Large intestine (tissue), 3 donors: ENCODE data around the gene CACNG6. TPM values are rescaled to one million over a fixed set of nuclear protein-coding genes. Genes with fewer than 3 reads are reported as not detected.

Experiments used
- DNase-seq, 2 donors: peaks; one replicate each; pipeline versions ENCODE4 v3.0.0 to v3.0.0-alpha.2; 2013
- H3K27ac ChIP-seq: one replicate; pipeline ENCODE4 v1.5.1; 2013; ENCODE audit warnings: low read length
- H3K27me3 ChIP-seq: 2 replicates; pipeline ENCODE4 v1.6.1; 2013; ENCODE audit warnings: low read length; ENCODE audit not compliant: control insufficient read depth, insufficient read depth
- H3K36me3 ChIP-seq: 2 replicates; pipeline ENCODE4 v1.6.1; 2013; ENCODE audit warnings: low read length; ENCODE audit not compliant: control insufficient read depth, insufficient read depth
- H3K4me1 ChIP-seq: one replicate; pipeline ENCODE4 v1.6.1; 2013; ENCODE audit warnings: low read length; ENCODE audit not compliant: control insufficient read depth, insufficient read depth
- H3K4me3 ChIP-seq: one replicate; pipeline ENCODE4 v1.5.1; 2013; ENCODE audit warnings: low read length
- H3K9me3 ChIP-seq: one replicate; pipeline ENCODE4 v1.6.1; 2013; ENCODE audit warnings: mild to moderate bottlenecking, low read depth, low read length, moderate library complexity; ENCODE audit not compliant: control insufficient read depth
- WGBS: methylation state at CpG from one replicate; pipeline ENCODE4 v1.1.5; 2013; ENCODE audit warnings: low lambda C conversion rate; ENCODE audit not compliant: insufficient coverage; 5-methylcytosine and 5-hydroxymethylcytosine counted together
- polyA plus RNA-seq: library from polyadenylated mRNA; unstranded; fragments of 120-200 nt; gene quantifications from one replicate; pipeline ENCODE4 v1.2.1, GENCODE V29; 2013

The CACNG6 gene
- polyA plus RNA-seq, 1 donor, result 0.04 TPM

GRCh38 chr19:53983457-53984289 lies 7.8 kb upstream of the CACNG6 start:
- peaks cover 17% of the 10 kb centered on the region for H3K9me3 ChIP-seq
- peaks cover 10% of the 10 kb centered on the region for H3K4me1 ChIP-seq
- peaks cover 60% of the 10 kb centered on the region for H3K27me3 ChIP-seq
- no peaks in the 10 kb centered on the region for H3K36me3 ChIP-seq
- no peak for DNase-seq
- no peak overlapping the region for H3K27ac ChIP-seq
- no peak overlapping the region for H3K4me3 ChIP-seq
- 93% methylated on average over 3 of the region's 24 CpGs for WGBS

- Histone ChIP-seq H3K27me3 (peaks cover 50% of the 10 kb centered on the region), H3K27ac (no peak overlapping the region), H3K9me3 (peaks cover 9% of the 10 kb centered on the region), H3K4me3 (no peak overlapping the region), H3K36me3 (no peaks in the 10 kb centered on the region), H3K4me1 (peaks cover 6% of the 10 kb centered on the region)
- 14% methylated on average over 1 of the region's 6 CpGs for WGBS
- no peak for DNase-seq
Measured at GRCh38 chr19:53985863-53986262, 5.6 kb upstream of the CACNG6 start.

- H3K27ac ChIP-seq, result no peak overlapping the region
- peaks cover 56% of the 10 kb centered on the region for H3K27me3 ChIP-seq
- no CpG with 5 or more reads among the region's 6 CpGs for WGBS
- no peak for DNase-seq
- H3K4me3 ChIP-seq, result no peak overlapping the region
- H3K4me1 ChIP-seq, result no peaks in the 10 kb centered on the region
- H3K9me3 ChIP-seq, result peaks cover 3% of the 10 kb centered on the region
- no peaks in the 10 kb centered on the region for H3K36me3 ChIP-seq
Measured at GRCh38 chr19:53988981-53989380, 2.5 kb upstream of the CACNG6 start.

GRCh38 chr19:53989600-53990533 lies 1.6 kb upstream of the CACNG6 start:
- Histone ChIP-seq H3K36me3 (no peaks in the 10 kb centered on the region), H3K27me3 (peaks cover 56% of the 10 kb centered on the region), H3K9me3 (peaks cover 3% of the 10 kb centered on the region), H3K4me3 (no peak overlapping the region), H3K27ac (no peak overlapping the region), H3K4me1 (no peaks in the 10 kb centered on the region)
- no peak for DNase-seq
- WGBS, result no CpG with 5 or more reads among the region's 22 CpGs

GRCh38 chr19:53992211-53992610 lies 774 bp downstream of the CACNG6 start:
- no peak overlapping the region for H3K27ac ChIP-seq
- H3K9me3 ChIP-seq, result peaks cover 3% of the 10 kb centered on the region
- no CpG with 5 or more reads among the region's 9 CpGs for WGBS
- DNase-seq, result no peak
- H3K36me3 ChIP-seq, result no peaks in the 10 kb centered on the region
- H3K4me3 ChIP-seq, result no peak overlapping the region
- H3K4me1 ChIP-seq, result no peaks in the 10 kb centered on the region
- H3K27me3 ChIP-seq, result peaks cover 56% of the 10 kb centered on the region

GRCh38 chr19:53992815-53993214 lies 1.4 kb downstream of the CACNG6 start:
- no peak overlapping the region for H3K27ac ChIP-seq
- peaks cover 3% of the 10 kb centered on the region for H3K9me3 ChIP-seq
- H3K36me3 ChIP-seq, result no peaks in the 10 kb centered on the region
- H3K27me3 ChIP-seq, result peaks cover 56% of the 10 kb centered on the region
- DNase-seq, result no peak
- H3K4me3 ChIP-seq, result no peak overlapping the region
- no peaks in the 10 kb centered on the region for H3K4me1 ChIP-seq
- no CpG with 5 or more reads among the region's 43 CpGs for WGBS

- H3K27me3 ChIP-seq, result peaks cover 56% of the 10 kb centered on the region
- peaks cover 3% of the 10 kb centered on the region for H3K9me3 ChIP-seq
- WGBS, result no CpG with 5 or more reads among the region's 3 CpGs
- H3K4me3 ChIP-seq, result no peak overlapping the region
- no peak for DNase-seq
- no peaks in the 10 kb centered on the region for H3K36me3 ChIP-seq
- no peak overlapping the region for H3K27ac ChIP-seq
- no peaks in the 10 kb centered on the region for H3K4me1 ChIP-seq
Measured at GRCh38 chr19:53993448-53993847, 2.0 kb downstream of the CACNG6 start.

- Histone ChIP-seq H3K4me1 (no peaks in the 10 kb centered on the region), H3K4me3 (no peak overlapping the region), H3K27me3 (peaks cover 45% of the 10 kb centered on the region), H3K36me3 (no peaks in the 10 kb centered on the region), H3K9me3 (peaks cover 3% of the 10 kb centered on the region), H3K27ac (no peak overlapping the region)
- DNase-seq, result no peak
- WGBS, result no CpG with 5 or more reads among the region's 5 CpGs
Measured at GRCh38 chr19:53994811-53995210, 3.4 kb downstream of the CACNG6 start.

GRCh38 chr19:53998223-53998622 lies 6.8 kb downstream of the CACNG6 start:
- no peak overlapping the region for H3K27ac ChIP-seq
- H3K4me3 ChIP-seq, result no peak overlapping the region
- H3K4me1 ChIP-seq, result no peaks in the 10 kb centered on the region
- no peaks in the 10 kb centered on the region for H3K36me3 ChIP-seq
- no CpG with 5 or more reads among the region's 7 CpGs for WGBS
- DNase-seq, result no peak
- peaks cover 21% of the 10 kb centered on the region for H3K27me3 ChIP-seq
- no peaks in the 10 kb centered on the region for H3K9me3 ChIP-seq

GRCh38 chr19:53999694-54000093 lies 8.3 kb downstream of the CACNG6 start:
- Histone ChIP-seq H3K27ac (no peak overlapping the region), H3K4me1 (no peaks in the 10 kb centered on the region), H3K27me3 (peaks cover 7% of the 10 kb centered on the region), H3K36me3 (no peaks in the 10 kb centered on the region), H3K4me3 (no peak overlapping the region), H3K9me3 (no peaks in the 10 kb centered on the region)
- DNase-seq, result no peak
- WGBS, result no CpG with 5 or more reads among the region's 5 CpGs
